Caco-2 (cell line): ENCODE data around the gene CHRD. TPM values are rescaled to one million over a fixed set of nuclear protein-coding genes. Genes with fewer than 3 reads are reported as not detected.

Experiments used
- BruUV-seq: library from RNA; stranded (reverse); fragments of 400-500 nt; replicated peaks from 2 replicates; lab custom pipeline; 2021; lab: Mats Ljungman, UMichigan
- CTCF ChIA-PET: fragments of 300-600 bp; sonication (Branson Sonifier 250); formaldehyde crosslinking; loops from one replicate; lab custom pipeline; 2022; ENCODE audit warnings: antibody characterized with exemption; lab: Charles Lee
- POLR2A ChIA-PET: fragments of 300-600 bp; sonication (Branson Sonifier 250); formaldehyde crosslinking; loops from one replicate; lab custom pipeline; 2022; ENCODE audit warnings: antibody characterized with exemption; lab: Charles Lee
- DNase-seq, 2 experiments: peaks; one replicate each; pipeline versions ENCODE4 v3.0.0 to v3.0.0-alpha.2; 2020 to 2022
- H3K27me3 ChIP-seq: replicated peaks from 2 replicates; pipeline ENCODE4 v1.6.0; 2011; ENCODE audit warnings: low read length; ENCODE audit not compliant: control insufficient read depth, insufficient read depth
- H3K36me3 ChIP-seq: 2 replicates; pipeline ENCODE4 v1.5.1; 2011; ENCODE audit warnings: low read length; ENCODE audit not compliant: control insufficient read depth, insufficient read depth
- H3K4me1 ChIP-seq: fragments of 250-450 bp; sonication (Bioruptor Pico); 2 replicates; pipeline ENCODE4 v1.5.1; 2020; ENCODE audit warnings: mild to moderate bottlenecking
- H3K4me3 ChIP-seq: 2 replicates; pipeline ENCODE4 v1.5.1; 2011; ENCODE audit warnings: low read depth, mild to moderate bottlenecking, control low read depth, low read length
- H3K9me3 ChIP-seq: fragments of 250-450 bp; sonication (Bioruptor Pico); 2 replicates; pipeline ENCODE4 v1.5.1; 2020; ENCODE audit warnings: mild to moderate bottlenecking, moderate library complexity
- H3K27ac Mint-ChIP-seq: one replicate; pipeline ENCODE4 v1.8.0; 2022; ENCODE audit warnings: mixed read lengths; ENCODE audit not compliant: unreplicated experiment
- H3K27me3 Mint-ChIP-seq: one replicate; pipeline ENCODE4 v1.8.0; 2022; ENCODE audit warnings: mixed read lengths; ENCODE audit not compliant: insufficient read depth, unreplicated experiment
- H3K36me3 Mint-ChIP-seq: one replicate; pipeline ENCODE4 v1.8.0; 2022; ENCODE audit warnings: mild to moderate bottlenecking, mixed read lengths; ENCODE audit not compliant: insufficient read depth, unreplicated experiment
- H3K4me1 Mint-ChIP-seq: one replicate; pipeline ENCODE4 v1.8.0; 2022; ENCODE audit warnings: low read depth, mixed read lengths; ENCODE audit not compliant: unreplicated experiment
- H3K4me3 Mint-ChIP-seq: one replicate; pipeline ENCODE4 v1.8.0; 2022; ENCODE audit warnings: mild to moderate bottlenecking, moderate library complexity, mixed read lengths; ENCODE audit not compliant: unreplicated experiment
- H3K9me3 Mint-ChIP-seq: one replicate; pipeline ENCODE4 v1.8.0; 2022; ENCODE audit warnings: mixed read lengths; ENCODE audit not compliant: unreplicated experiment
- intact Hi-C: fragments of 100-400 bp; cut with micrococcal nuclease; formaldehyde crosslinking; loops from one replicate; pipeline ENCODE4 v1.10.0; 2022; ENCODE audit not compliant: unreplicated experiment
- total RNA-seq: library from RNA; stranded (reverse); gene quantifications from 2 replicates; pipeline ENCODE4 v1.2.3, GENCODE V29; 2022
- TF ChIP-seq, protein P1 (sequence below), 2 experiments: fragments of 200-600 bp in 1 of 2; IDR thresholded peaks; 1 replicate in 1 of 2; 2 replicates in 1 of 2; pipeline versions ENCODE4 v1.5.1 to v1.8.0; 2011 to 2022; ENCODE audit warnings: antibody characterized with exemption in 1 of 2, control low read depth in 1 of 2, inconsistent platforms in 1 of 2, low read depth in 1 of 2, low read length in 1 of 2, mild to moderate bottlenecking in 1 of 2, moderate library complexity in 1 of 2; ENCODE audit not compliant: insufficient read depth in 1 of 2, severe bottlenecking in 1 of 2, unreplicated experiment in 1 of 2

The CHRD gene
- total RNA-seq, 1 experiment from 2014 or later = 6.4 TPM

- BruUV-seq = no TSS peak
- Mint-ChIP-seq H3K36me3 (no peaks in the 10 kb centered on the region), H3K27me3 (peaks cover 3% of the 10 kb centered on the region), H3K4me3 (no peak overlapping the region), H3K4me1 (no peaks in the 10 kb centered on the region), H3K9me3 (no peaks in the 10 kb centered on the region), H3K27ac (no peak overlapping the region)
- TF ChIP-seq, protein P1, sequence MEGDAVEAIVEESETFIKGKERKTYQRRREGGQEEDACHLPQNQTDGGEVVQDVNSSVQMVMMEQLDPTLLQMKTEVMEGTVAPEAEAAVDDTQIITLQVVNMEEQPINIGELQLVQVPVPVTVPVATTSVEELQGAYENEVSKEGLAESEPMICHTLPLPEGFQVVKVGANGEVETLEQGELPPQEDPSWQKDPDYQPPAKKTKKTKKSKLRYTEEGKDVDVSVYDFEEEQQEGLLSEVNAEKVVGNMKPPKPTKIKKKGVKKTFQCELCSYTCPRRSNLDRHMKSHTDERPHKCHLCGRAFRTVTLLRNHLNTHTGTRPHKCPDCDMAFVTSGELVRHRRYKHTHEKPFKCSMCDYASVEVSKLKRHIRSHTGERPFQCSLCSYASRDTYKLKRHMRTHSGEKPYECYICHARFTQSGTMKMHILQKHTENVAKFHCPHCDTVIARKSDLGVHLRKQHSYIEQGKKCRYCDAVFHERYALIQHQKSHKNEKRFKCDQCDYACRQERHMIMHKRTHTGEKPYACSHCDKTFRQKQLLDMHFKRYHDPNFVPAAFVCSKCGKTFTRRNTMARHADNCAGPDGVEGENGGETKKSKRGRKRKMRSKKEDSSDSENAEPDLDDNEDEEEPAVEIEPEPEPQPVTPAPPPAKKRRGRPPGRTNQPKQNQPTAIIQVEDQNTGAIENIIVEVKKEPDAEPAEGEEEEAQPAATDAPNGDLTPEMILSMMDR (IDR thresholded peaks at IDR 0.05; ENCODE audit: insufficient read depth in 1 of 2, low read depth in 1 of 2, low read length in 1 of 2, severe bottlenecking in 1 of 2, unreplicated experiment in 1 of 2) = no peak
- Histone ChIP-seq H3K4me1 (no peaks in the 10 kb centered on the region), H3K36me3 (no peaks in the 10 kb centered on the region), H3K27me3 (no peaks in the 10 kb centered on the region), H3K9me3 (no peaks in the 10 kb centered on the region), H3K4me3 (no peak overlapping the region)
- ChIA-PET CTCF (interaction anchor here (0.9 kb wide), 1 partner anchor 20 kb away, joined by 3 read pairs; no protein-coding TSS in a partner anchor), POLR2A (no interaction called here)
- intact Hi-C loops = no loop called here
- no peak for DNase-seq
These were observed 11.4 kb downstream of the CHRD start for GRCh38 chr3:184391266-184391665.

DNA sequence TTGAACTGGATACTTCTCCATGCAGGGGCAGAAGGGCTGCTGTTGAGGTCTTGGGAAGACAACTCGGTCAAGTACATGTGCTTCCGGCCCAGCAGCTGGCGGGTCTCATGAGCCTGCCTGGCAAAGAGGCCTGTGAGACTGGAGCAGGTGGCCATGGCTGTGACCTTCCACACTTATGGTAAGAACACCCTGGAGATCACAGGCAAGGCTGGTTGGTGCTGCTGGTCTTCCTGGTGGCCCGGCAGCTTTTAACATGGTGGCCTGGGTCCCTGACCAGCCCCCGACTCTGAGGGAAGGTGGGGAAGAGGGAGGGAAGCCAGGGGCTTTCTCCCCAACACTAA, 15.4 kb downstream of the CHRD start:
- H3K9me3 ChIP-seq = no peaks in the 10 kb centered on the region
- H3K36me3 Mint-ChIP-seq = no peaks in the 10 kb centered on the region
- H3K27me3 Mint-ChIP-seq = peaks cover 4% of the 10 kb centered on the region
- H3K27ac Mint-ChIP-seq = no peak overlapping the region
- H3K4me3 Mint-ChIP-seq = no peak overlapping the region
- TF ChIP-seq, protein P1 (IDR thresholded peaks at IDR 0.05; ENCODE audit: insufficient read depth in 1 of 2, low read depth in 1 of 2, low read length in 1 of 2, severe bottlenecking in 1 of 2, unreplicated experiment in 1 of 2) = no peak
- H3K27me3 ChIP-seq = no peaks in the 10 kb centered on the region
- intact Hi-C loops = no loop called here
- H3K4me1 ChIP-seq = no peaks in the 10 kb centered on the region
- POLR2A ChIA-PET = no interaction called here
- no peaks in the 10 kb centered on the region for H3K9me3 Mint-ChIP-seq
- BruUV-seq = no TSS peak
- DNase-seq = no peak
- H3K4me1 Mint-ChIP-seq = peaks cover 5% of the 10 kb centered on the region
- no peak overlapping the region for H3K4me3 ChIP-seq
- H3K36me3 ChIP-seq = no peaks in the 10 kb centered on the region
- CTCF ChIA-PET = interaction anchor here (1.2 kb wide), 1 partner anchor 23 kb away, joined by 3 read pairs; no protein-coding TSS in a partner anchor

GRCh38 chr3:184399410-184399809, 19.6 kb downstream of the CHRD start:
- no TSS peak for BruUV-seq
- no peak overlapping the region for H3K27ac Mint-ChIP-seq
- H3K4me3 ChIP-seq = no peak overlapping the region
- H3K9me3 ChIP-seq = no peaks in the 10 kb centered on the region
- peaks cover 9% of the 10 kb centered on the region for H3K27me3 Mint-ChIP-seq
- intact Hi-C loops = no loop called here
- no peaks in the 10 kb centered on the region for H3K4me1 ChIP-seq
- TF ChIP-seq, protein P1 (IDR thresholded peaks at IDR 0.05; ENCODE audit: insufficient read depth in 1 of 2, low read depth in 1 of 2, low read length in 1 of 2, severe bottlenecking in 1 of 2, unreplicated experiment in 1 of 2) = no peak
- H3K9me3 Mint-ChIP-seq = no peaks in the 10 kb centered on the region
- H3K4me3 Mint-ChIP-seq = no peak overlapping the region
- no peaks in the 10 kb centered on the region for H3K36me3 Mint-ChIP-seq
- ChIA-PET POLR2A (no interaction called here), CTCF (interaction anchor here (1.2 kb wide), 1 partner anchor 114 kb away, joined by 3 read pairs; no protein-coding TSS in a partner anchor)
- DNase-seq = no peak
- H3K36me3 ChIP-seq = no peaks in the 10 kb centered on the region
- H3K4me1 Mint-ChIP-seq = peaks cover 5% of the 10 kb centered on the region
- no peaks in the 10 kb centered on the region for H3K27me3 ChIP-seq
